Measurements from ENCODE around the gene RBM20. TPM values are rescaled to one million over a fixed set of nuclear protein-coding genes. Genes with fewer than 3 reads are reported as not detected.

The RBM20 gene
- polyA plus RNA-seq, 2 of the 4 experiments (the other 2 are of a cell fraction): 1.5 to 1.8 TPM

GRCh38 chr10:110793886-110794285 lies 149.8 kb downstream of the RBM20 start:
- WGBS (ENCODE audit: missing lambda C conversion rate): 76% methylated on average over 6 of the region's 6 CpGs
- Histone ChIP-seq H3K4me3 (no peak overlapping the region), H3K4me2 (no peak overlapping the region), H3K4me1 (no peaks in the 10 kb centered on the region), H3K27ac (no peak overlapping the region), H3K9me3 (no peaks in the 10 kb centered on the region)
- TF ChIP-seq ZSCAN20 (CRISPR knock-in tag; IDR thresholded peaks at IDR 0.05): no peak
- POLR2A ChIA-PET: no interaction called here
- ATAC-seq (no peak), FAIRE-seq (no peak), DNase-seq (ENCODE audit: low read depth in 1 of 2, low spot score in 1 of 2) (no peak)
- CTCF ChIA-PET: interaction anchor here (1.1 to 3.4 kb wide), 2 partner anchors 10 to 12 kb away, joined by 3 to 14 read pairs; no protein-coding TSS in a partner anchor

GRCh38 chr10:110794808-110795207 lies 150.7 kb downstream of the RBM20 start:
- POLR2A ChIA-PET: no interaction called here
- H3K4me1 ChIP-seq: no peaks in the 10 kb centered on the region
- no peak for TF ChIP-seq REST (IDR thresholded peaks at IDR 0.05)
- no peak for TF ChIP-seq USF2 (IDR thresholded peaks at IDR 0.05)
- TF ChIP-seq ELK1 (IDR thresholded peaks at IDR 0.05; ENCODE audit: low read depth, low read length): no peak
- TF ChIP-seq EHMT2 (IDR thresholded peaks at IDR 0.05; ENCODE audit: low read depth): no peak
- no peak for TF ChIP-seq POLR2A (IDR thresholded peaks at IDR 0.05; ENCODE audit: low read length)
- TF ChIP-seq JUNB (IDR thresholded peaks at IDR 0.05): no peak
- no peak for TF ChIP-seq FOSL2 (IDR thresholded peaks at IDR 0.05)
- TF ChIP-seq FOSL2 (CRISPR knock-in tag; IDR thresholded peaks at IDR 0.05): no peak
- no peak for TF ChIP-seq TP53 (CRISPR knock-in tag; IDR thresholded peaks at IDR 0.05)
- TF ChIP-seq ZNF302 (CRISPR knock-in tag; IDR thresholded peaks at IDR 0.05): no peak
- TF ChIP-seq SREBF2 (IDR thresholded peaks at IDR 0.05): no peak
- no peak for TF ChIP-seq ZFP36 (IDR thresholded peaks at IDR 0.05; ENCODE audit: borderline replicate concordance, partially characterized antibody)
- no peak for TF ChIP-seq HDAC2 (IDR thresholded peaks at IDR 0.05)
- TF ChIP-seq PHF8 (IDR thresholded peaks at IDR 0.05; ENCODE audit: borderline replicate concordance, low read depth): no peak
- TF ChIP-seq CHD4 (IDR thresholded peaks at IDR 0.05; ENCODE audit: borderline replicate concordance): no peak
- TF ChIP-seq RFX5 (IDR thresholded peaks at IDR 0.05): no peak
- no peak for TF ChIP-seq EHF (CRISPR knock-in tag; IDR thresholded peaks at IDR 0.05)
- WGBS (ENCODE audit: missing lambda C conversion rate): 84% methylated on average over 4 of the region's 4 CpGs
- H3K27ac ChIP-seq: no peak overlapping the region
- ATAC-seq (no peak), FAIRE-seq (no peak), DNase-seq (ENCODE audit: low read depth in 1 of 2, low spot score in 1 of 2) (no peak)
- no peak overlapping the region for H3K4me3 ChIP-seq
- H3K9me3 ChIP-seq: no peaks in the 10 kb centered on the region
- CTCF ChIA-PET: interaction anchor here (3.4 kb wide), 1 partner anchor 9 kb away, joined by 14 read pairs; no protein-coding TSS in a partner anchor
- H3K4me2 ChIP-seq: no peak overlapping the region

GRCh38 chr10:110797416-110797815 lies 153.3 kb downstream of the RBM20 start:
- H3K27ac ChIP-seq: no peak overlapping the region
- no peaks in the 10 kb centered on the region for H3K9me3 ChIP-seq
- DNase-seq (ENCODE audit: low read depth in 1 of 2, low spot score in 1 of 2) (no peak), FAIRE-seq (no peak), ATAC-seq (no peak)
- WGBS (ENCODE audit: missing lambda C conversion rate): 62% methylated on average over 10 of the region's 10 CpGs
- ChIA-PET POLR2A (no interaction called here), CTCF (no interaction called here)
- H3K4me3 ChIP-seq: no peak overlapping the region
- H3K4me1 ChIP-seq: peaks cover 1% of the 10 kb centered on the region; the same call in 1 of the 3 replicates
- no peak overlapping the region for H3K4me2 ChIP-seq
- TF ChIP-seq TFCP2L1 (CRISPR knock-in tag; IDR thresholded peaks at IDR 0.05): no peak
- TF ChIP-seq PHF8 (IDR thresholded peaks at IDR 0.05; ENCODE audit: borderline replicate concordance, low read depth): no peak
- TF ChIP-seq FOSB (CRISPR knock-in tag; IDR thresholded peaks at IDR 0.05): no peak
- no peak for TF ChIP-seq KDM5A (IDR thresholded peaks at IDR 0.05)
- no peak for TF ChIP-seq ATOH8 (CRISPR knock-in tag; IDR thresholded peaks at IDR 0.05; ENCODE audit: low read depth)
- no peak for TF ChIP-seq HMGXB4 (CRISPR knock-in tag; IDR thresholded peaks at IDR 0.05; ENCODE audit: borderline replicate concordance)
- no peak for TF ChIP-seq EHMT2 (IDR thresholded peaks at IDR 0.05; ENCODE audit: low read depth)
- TF ChIP-seq CHD4 (IDR thresholded peaks at IDR 0.05; ENCODE audit: borderline replicate concordance): no peak
- no peak for TF ChIP-seq FOXS1 (CRISPR knock-in tag; IDR thresholded peaks at IDR 0.05)
- TF ChIP-seq ELK1 (IDR thresholded peaks at IDR 0.05; ENCODE audit: low read depth, low read length): no peak
- no peak for TF ChIP-seq POLR2A (IDR thresholded peaks at IDR 0.05; ENCODE audit: low read length)

Data from A549 (cell line).